ENCODE results near the gene CAMTA1.

DNA sequence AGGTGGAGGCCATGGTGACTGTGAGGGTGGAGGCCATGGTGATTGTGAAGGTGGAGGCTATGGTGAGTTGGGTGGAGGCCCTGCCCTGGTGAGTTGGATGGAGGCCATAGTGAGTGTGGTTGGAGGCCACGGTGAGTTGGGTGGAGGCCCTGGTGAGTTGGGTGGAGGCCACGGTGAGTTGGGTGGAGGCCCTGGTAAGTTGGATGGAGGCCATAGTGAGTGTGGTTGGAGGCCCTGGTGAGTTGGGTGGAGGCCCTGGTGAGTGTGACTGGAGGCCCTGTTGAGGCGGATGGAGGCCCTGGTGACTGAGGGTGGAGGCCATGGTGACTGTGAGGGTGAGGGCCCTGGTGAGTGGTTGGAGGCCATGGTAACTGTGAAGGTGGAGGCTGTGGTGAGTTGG, 860.9 kb downstream of the CAMTA1 start:
- TF ChIP-seq, protein P1, sequence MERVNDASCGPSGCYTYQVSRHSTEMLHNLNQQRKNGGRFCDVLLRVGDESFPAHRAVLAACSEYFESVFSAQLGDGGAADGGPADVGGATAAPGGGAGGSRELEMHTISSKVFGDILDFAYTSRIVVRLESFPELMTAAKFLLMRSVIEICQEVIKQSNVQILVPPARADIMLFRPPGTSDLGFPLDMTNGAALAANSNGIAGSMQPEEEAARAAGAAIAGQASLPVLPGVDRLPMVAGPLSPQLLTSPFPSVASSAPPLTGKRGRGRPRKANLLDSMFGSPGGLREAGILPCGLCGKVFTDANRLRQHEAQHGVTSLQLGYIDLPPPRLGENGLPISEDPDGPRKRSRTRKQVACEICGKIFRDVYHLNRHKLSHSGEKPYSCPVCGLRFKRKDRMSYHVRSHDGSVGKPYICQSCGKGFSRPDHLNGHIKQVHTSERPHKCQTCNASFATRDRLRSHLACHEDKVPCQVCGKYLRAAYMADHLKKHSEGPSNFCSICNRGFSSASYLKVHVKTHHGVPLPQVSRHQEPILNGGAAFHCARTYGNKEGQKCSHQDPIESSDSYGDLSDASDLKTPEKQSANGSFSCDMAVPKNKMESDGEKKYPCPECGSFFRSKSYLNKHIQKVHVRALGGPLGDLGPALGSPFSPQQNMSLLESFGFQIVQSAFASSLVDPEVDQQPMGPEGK (CRISPR knock-in tag; IDR thresholded peaks at IDR 0.05; ENCODE audit: borderline replicate concordance), result no peak
- TF ChIP-seq, protein P2, sequence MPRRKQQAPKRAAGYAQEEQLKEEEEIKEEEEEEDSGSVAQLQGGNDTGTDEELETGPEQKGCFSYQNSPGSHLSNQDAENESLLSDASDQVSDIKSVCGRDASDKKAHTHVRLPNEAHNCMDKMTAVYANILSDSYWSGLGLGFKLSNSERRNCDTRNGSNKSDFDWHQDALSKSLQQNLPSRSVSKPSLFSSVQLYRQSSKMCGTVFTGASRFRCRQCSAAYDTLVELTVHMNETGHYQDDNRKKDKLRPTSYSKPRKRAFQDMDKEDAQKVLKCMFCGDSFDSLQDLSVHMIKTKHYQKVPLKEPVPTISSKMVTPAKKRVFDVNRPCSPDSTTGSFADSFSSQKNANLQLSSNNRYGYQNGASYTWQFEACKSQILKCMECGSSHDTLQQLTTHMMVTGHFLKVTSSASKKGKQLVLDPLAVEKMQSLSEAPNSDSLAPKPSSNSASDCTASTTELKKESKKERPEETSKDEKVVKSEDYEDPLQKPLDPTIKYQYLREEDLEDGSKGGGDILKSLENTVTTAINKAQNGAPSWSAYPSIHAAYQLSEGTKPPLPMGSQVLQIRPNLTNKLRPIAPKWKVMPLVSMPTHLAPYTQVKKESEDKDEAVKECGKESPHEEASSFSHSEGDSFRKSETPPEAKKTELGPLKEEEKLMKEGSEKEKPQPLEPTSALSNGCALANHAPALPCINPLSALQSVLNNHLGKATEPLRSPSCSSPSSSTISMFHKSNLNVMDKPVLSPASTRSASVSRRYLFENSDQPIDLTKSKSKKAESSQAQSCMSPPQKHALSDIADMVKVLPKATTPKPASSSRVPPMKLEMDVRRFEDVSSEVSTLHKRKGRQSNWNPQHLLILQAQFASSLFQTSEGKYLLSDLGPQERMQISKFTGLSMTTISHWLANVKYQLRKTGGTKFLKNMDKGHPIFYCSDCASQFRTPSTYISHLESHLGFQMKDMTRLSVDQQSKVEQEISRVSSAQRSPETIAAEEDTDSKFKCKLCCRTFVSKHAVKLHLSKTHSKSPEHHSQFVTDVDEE (CRISPR knock-in tag; IDR thresholded peaks at IDR 0.05), result no peak
- TF ChIP-seq ISL1 (CRISPR knock-in tag; IDR thresholded peaks at IDR 0.05) (no peak), ZNF565 (CRISPR knock-in tag; conservative IDR thresholded peaks at IDR 0.05; ENCODE audit: low read depth) (no peak)
- TF ChIP-seq, protein P3, sequence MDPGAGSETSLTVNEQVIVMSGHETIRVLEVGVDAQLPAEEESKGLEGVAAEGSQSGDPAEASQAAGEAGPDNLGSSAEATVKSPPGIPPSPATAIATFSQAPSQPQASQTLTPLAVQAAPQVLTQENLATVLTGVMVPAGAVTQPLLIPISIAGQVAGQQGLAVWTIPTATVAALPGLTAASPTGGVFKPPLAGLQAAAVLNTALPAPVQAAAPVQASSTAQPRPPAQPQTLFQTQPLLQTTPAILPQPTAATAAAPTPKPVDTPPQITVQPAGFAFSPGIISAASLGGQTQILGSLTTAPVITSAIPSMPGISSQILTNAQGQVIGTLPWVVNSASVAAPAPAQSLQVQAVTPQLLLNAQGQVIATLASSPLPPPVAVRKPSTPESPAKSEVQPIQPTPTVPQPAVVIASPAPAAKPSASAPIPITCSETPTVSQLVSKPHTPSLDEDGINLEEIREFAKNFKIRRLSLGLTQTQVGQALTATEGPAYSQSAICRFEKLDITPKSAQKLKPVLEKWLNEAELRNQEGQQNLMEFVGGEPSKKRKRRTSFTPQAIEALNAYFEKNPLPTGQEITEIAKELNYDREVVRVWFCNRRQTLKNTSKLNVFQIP (CRISPR knock-in tag; IDR thresholded peaks at IDR 0.05; ENCODE audit: borderline replicate concordance, low read depth), result no peak
